ENCODE data around the gene STAMBP.

Gene STAMBP

GRCh38 chr2:73837847-73838585, 9.3 kb downstream of the STAMBP start:
- DNase-seq (ENCODE audit: low read depth): no peak

GRCh38 chr2:73838889-73839534, 10.3 kb downstream of the STAMBP start:
- no peak for TF ChIP-seq CTCF (conservative IDR thresholded peaks at IDR 0.05; ENCODE audit: low read depth, low read length)
- no peak for DNase-seq (ENCODE audit: low read depth)
- no peak overlapping the region for H3K4me3 ChIP-seq (ENCODE audit: low read depth, low read length)

More at GRCh38 chr2:73837847-73838585, 9.3 kb downstream of the STAMBP start:
- TF ChIP-seq CTCF (conservative IDR thresholded peaks at IDR 0.05; ENCODE audit: low read depth, low read length): no peak
- H3K4me3 ChIP-seq (ENCODE audit: low read depth, low read length): no peak overlapping the region

- TF ChIP-seq CTCF (conservative IDR thresholded peaks at IDR 0.05; ENCODE audit: low read depth, low read length): no peak
- no peak overlapping the region for H3K4me3 ChIP-seq (ENCODE audit: low read depth, low read length)
- no peak for DNase-seq (ENCODE audit: low read depth)
Observed at GRCh38 chr2:73839653-73840411, 11.1 kb downstream of the STAMBP start.

- DNase-seq (ENCODE audit: low read depth): no peak
- no peak for TF ChIP-seq CTCF (conservative IDR thresholded peaks at IDR 0.05; ENCODE audit: low read depth, low read length)
- H3K4me3 ChIP-seq (ENCODE audit: low read depth, low read length): no peak overlapping the region
Observed at GRCh38 chr2:73841912-73842738, 13.4 kb downstream of the STAMBP start.

GRCh38 chr2:73842739-73843019, 13.9 kb downstream of the STAMBP start:
- H3K4me3 ChIP-seq (ENCODE audit: low read depth, low read length): no peak overlapping the region
- no peak for TF ChIP-seq CTCF (conservative IDR thresholded peaks at IDR 0.05; ENCODE audit: low read depth, low read length)
- DNase-seq (ENCODE audit: low read depth): no peak

GRCh38 chr2:73844087-73844486, 15.3 kb downstream of the STAMBP start:
- DNase-seq (ENCODE audit: low read depth): no peak
- H3K4me3 ChIP-seq (ENCODE audit: low read depth, low read length): no peak overlapping the region
- TF ChIP-seq CTCF (conservative IDR thresholded peaks at IDR 0.05; ENCODE audit: low read depth, low read length): no peak

All from choroid plexus epithelial cell (primary cell).